H1 (cell line): ENCODE data around the gene SND1. TPM values are rescaled to one million over a fixed set of nuclear protein-coding genes. Genes with fewer than 3 reads are reported as not detected.

ENCODE experiments used
- CTCF ChIA-PET: fragments of 300-600 bp; sonication (Branson Sonifier 250); formaldehyde crosslinking; loops from one replicate; lab custom pipeline; 2021; ENCODE audit not compliant: partially characterized antibody; lab: Charles Lee
- POLR2A ChIA-PET: fragments of 300-600 bp; sonication (Branson Sonifier 250); formaldehyde crosslinking; loops from one replicate; lab custom pipeline; 2021; ENCODE audit warnings: inconsistent platforms; ENCODE audit not compliant: partially characterized antibody; lab: Charles Lee
- DNase-seq, 2 experiments: peaks; one replicate each; pipeline versions ENCODE4 v3.0.0 to v3.0.0-alpha.2; 2010 to 2022; ENCODE audit warnings: low spot score in 2 of 2, low read depth in 1 of 2, mixed read lengths in 1 of 2
- FAIRE-seq: peaks from 2 replicates; lab custom pipeline; 2011; peaks lifted over from hg19 to GRCh38; lab: Jason Lieb, UNC
- H2AFZ ChIP-seq: 2 replicates; pipeline ENCODE4 v1.8.1; 2012; ENCODE audit warnings: low read length, inconsistent platforms
- H2AK5ac ChIP-seq: 2 replicates; pipeline ENCODE4 v1.6.1; 2013; ENCODE audit warnings: low read depth, low read length
- H2BK120ac ChIP-seq: replicated peaks from 2 replicates; pipeline ENCODE3; 2013; ENCODE audit warnings: low read depth, low read length, inconsistent platforms
- H2BK12ac ChIP-seq: 2 replicates; pipeline ENCODE4 v1.6.1; 2013; ENCODE audit warnings: low read depth, low read length
- H2BK15ac ChIP-seq: 2 replicates; pipeline ENCODE4 v1.6.1; 2013; ENCODE audit warnings: low read length
- H2BK20ac ChIP-seq: 2 replicates; pipeline ENCODE4 v1.6.1; 2013; ENCODE audit warnings: low read length
- H2BK5ac ChIP-seq: 2 replicates; pipeline ENCODE4 v1.6.1; 2013; ENCODE audit warnings: low read depth, low read length
- H3K14ac ChIP-seq: 2 replicates; pipeline ENCODE4 v1.6.1; 2013; ENCODE audit warnings: inconsistent platforms; ENCODE audit not compliant: insufficient read length
- H3K18ac ChIP-seq: 2 replicates; pipeline ENCODE4 v1.6.1; 2013; ENCODE audit warnings: low read length; ENCODE audit errors: extremely low read depth
- H3K23ac ChIP-seq: 2 replicates; pipeline ENCODE4 v1.6.1; 2013; ENCODE audit warnings: inconsistent platforms; ENCODE audit not compliant: insufficient read length
- H3K23me2 ChIP-seq: 2 replicates; pipeline ENCODE4 v1.6.1; 2013; ENCODE audit warnings: low read depth, low read length
- H3K27ac ChIP-seq: 2 replicates; pipeline ENCODE4 v1.6.1; 2011; ENCODE audit warnings: low read depth, low read length, inconsistent platforms
- H3K27me3 ChIP-seq, 4 experiments: replicated peaks in 1 of 4; 1 replicate in 1 of 4; 2 replicates in 3 of 4; pipeline versions ENCODE4 v1.6.1 to v1.8.1; 2011 to 2013; ENCODE audit warnings: low read length in 3 of 4, mild to moderate bottlenecking in 3 of 4, inconsistent platforms in 2 of 4, mixed read lengths in 2 of 4, moderate library complexity in 1 of 4; ENCODE audit not compliant: control insufficient read depth in 3 of 4, insufficient read depth in 3 of 4; ENCODE audit errors: extremely low read depth in 1 of 4
- H3K36me3 ChIP-seq, 4 experiments: 2 replicates each; pipeline versions ENCODE4 v1.6.1 to v1.8.1; 2011 to 2013; ENCODE audit warnings: mild to moderate bottlenecking in 4 of 4, low read length in 3 of 4, moderate library complexity in 2 of 4, control low read depth in 1 of 4, inconsistent platforms in 1 of 4; ENCODE audit not compliant: insufficient read depth in 4 of 4, control insufficient read depth in 2 of 4
- H3K4ac ChIP-seq: replicated peaks from 2 replicates; pipeline ENCODE3; 2013; ENCODE audit warnings: low read length, low read depth, mixed read lengths, inconsistent platforms; ENCODE audit not compliant: insufficient read length
- H3K4me1 ChIP-seq, 4 experiments: replicated peaks in 1 of 4; 1 replicate in 1 of 4; 2 replicates in 3 of 4; pipeline versions ENCODE4 v1.6.1 to v1.8.1; 2011 to 2013; ENCODE audit warnings: low read length in 3 of 4, inconsistent platforms in 2 of 4, mixed read lengths in 1 of 4; ENCODE audit not compliant: insufficient read depth in 4 of 4, control insufficient read depth in 3 of 4
- H3K4me2 ChIP-seq, 2 experiments: 2 replicates each; pipeline versions ENCODE4 v1.6.1 to v1.8.1; 2011 to 2013; ENCODE audit warnings: low read depth in 2 of 2, low read length in 2 of 2, control low read depth in 1 of 2, inconsistent platforms in 1 of 2, mild to moderate bottlenecking in 1 of 2; ENCODE audit not compliant: insufficient read depth in 1 of 2
- H3K4me3 ChIP-seq, 4 experiments: fragments of 200-600, 300-600 bp in 1 of 4; sonication (generic), shearing (Covaris generic), sonication (Bioruptor Twin) in 1 of 4; 2 replicates each; pipeline versions ENCODE4 v1.5.1 to v1.8.1; 2011 to 2016; ENCODE audit warnings: low read length in 4 of 4, low read depth in 3 of 4, control low read depth in 2 of 4, inconsistent platforms in 2 of 4, mild to moderate bottlenecking in 2 of 4, mixed read lengths in 1 of 4, moderate library complexity in 1 of 4; ENCODE audit not compliant: insufficient read depth in 2 of 4; ENCODE audit errors: extremely low read depth in 1 of 4
- H3K56ac ChIP-seq: replicated peaks from 2 replicates; pipeline ENCODE3; 2013; ENCODE audit warnings: low read depth, mild to moderate bottlenecking, mixed read lengths, low read length, inconsistent platforms; ENCODE audit not compliant: insufficient read length
- H3K79me1 ChIP-seq: 2 replicates; pipeline ENCODE4 v1.6.1; 2013; ENCODE audit warnings: low read depth, low read length, control low read depth
- H3K79me2 ChIP-seq, 2 experiments: 2 replicates each; pipeline versions ENCODE4 v1.6.1 to v1.8.1; 2012 to 2013; ENCODE audit warnings: low read length in 2 of 2, mild to moderate bottlenecking in 2 of 2, inconsistent platforms in 1 of 2; ENCODE audit not compliant: insufficient read depth in 2 of 2, control insufficient read depth in 1 of 2
- H3K9ac ChIP-seq, 4 experiments: replicated peaks in 1 of 4; 1 replicate in 1 of 4; 2 replicates in 3 of 4; pipeline versions ENCODE4 v1.6.1 to v1.8.1; 2011 to 2013; ENCODE audit warnings: low read depth in 3 of 4, low read length in 3 of 4, control low read depth in 2 of 4, mild to moderate bottlenecking in 2 of 4, moderate library complexity in 2 of 4, inconsistent platforms in 1 of 4; ENCODE audit errors: extremely low read depth in 1 of 4
- H3K9me3 ChIP-seq, 2 experiments: 2 replicates each; pipeline versions ENCODE4 v1.6.1 to v1.8.1; 2012 to 2013; ENCODE audit warnings: mild to moderate bottlenecking in 2 of 2, moderate library complexity in 2 of 2, control low read depth in 1 of 2, inconsistent platforms in 1 of 2, low read depth in 1 of 2, low read length in 1 of 2, mixed read lengths in 1 of 2; ENCODE audit not compliant: insufficient read depth in 2 of 2
- H4K20me1 ChIP-seq, 2 experiments: replicated peaks in 1 of 2; 2 replicates each; pipeline versions ENCODE3 to v1.8.1; 2011 to 2013; ENCODE audit warnings: inconsistent platforms in 2 of 2, low read length in 2 of 2, mild to moderate bottlenecking in 1 of 2; ENCODE audit not compliant: insufficient read depth in 2 of 2, control insufficient read depth in 1 of 2
- H4K5ac ChIP-seq: 2 replicates; pipeline ENCODE4 v1.6.1; 2013; ENCODE audit warnings: low read length, low read depth, mixed read lengths, inconsistent platforms; ENCODE audit not compliant: insufficient read length
- H4K8ac ChIP-seq: 2 replicates; pipeline ENCODE4 v1.8.0; 2013; ENCODE audit warnings: mild to moderate bottlenecking, moderate library complexity, low read length, inconsistent platforms; ENCODE audit not compliant: insufficient read depth; ENCODE audit errors: extremely low read depth
- H4K91ac ChIP-seq: replicated peaks from 2 replicates; pipeline ENCODE3; 2013; ENCODE audit warnings: low read length, mixed read lengths, inconsistent platforms; ENCODE audit not compliant: insufficient read length
- BACH1 ChIP-seq: IDR thresholded peaks from 2 replicates; pipeline ENCODE4 v1.6.1; 2012; ENCODE audit warnings: low read length, improper control_type of control experiment
- FOSL1 ChIP-seq: IDR thresholded peaks from 2 replicates; pipeline ENCODE4 v1.6.1; 2011; ENCODE audit warnings: mild to moderate bottlenecking, low read depth, low read length, moderate library complexity; ENCODE audit not compliant: insufficient read depth
- HDAC6 ChIP-seq: IDR thresholded peaks from one replicate; pipeline ENCODE4 v1.7.1; 2012; ENCODE audit warnings: low read depth, mild to moderate bottlenecking, inconsistent platforms, low read length, moderate library complexity
- JUND ChIP-seq: IDR thresholded peaks from 2 replicates; pipeline ENCODE4 v1.6.1; 2011; ENCODE audit warnings: mild to moderate bottlenecking, improper control_type of control experiment, low read length
- KDM4A ChIP-seq: IDR thresholded peaks from one replicate; pipeline ENCODE4 v1.7.1; 2012; ENCODE audit warnings: low read depth, mild to moderate bottlenecking, moderate library complexity, low read length, inconsistent platforms; ENCODE audit not compliant: severe bottlenecking
- SAP30 ChIP-seq: fragments of 300-600 bp; sonication (generic); IDR thresholded peaks from 2 replicates; pipeline ENCODE4 v1.7.1; 2012; ENCODE audit warnings: low read length, moderate library complexity, mild to moderate bottlenecking, inconsistent platforms; ENCODE audit not compliant: insufficient read depth, insufficient replicate concordance
- SIN3A ChIP-seq, 2 experiments: IDR thresholded peaks in 1 of 2; conservative IDR thresholded peaks in 1 of 2; 2 replicates each; pipeline ENCODE4 v1.6.1; 2011 to 2012; ENCODE audit warnings: low read length in 2 of 2, improper control_type of control experiment in 1 of 2, low read depth in 1 of 2, mild to moderate bottlenecking in 1 of 2
- YY1 ChIP-seq: IDR thresholded peaks from 2 replicates; pipeline ENCODE4 v1.6.1; 2011; ENCODE audit warnings: low read depth, mild to moderate bottlenecking, low read length
- WGBS, 2 experiments: shearing (Covaris generic) in 1 of 2; methylation state at CpG; one replicate each; pipeline versions ENCODE4 v1.1.6 to v1.1.7; 2013 to 2015; ENCODE audit warnings: low lambda C conversion rate in 2 of 2, mixed read lengths in 2 of 2, inconsistent platforms in 1 of 2, low coverage in 1 of 2, missing lambda C conversion rate in 1 of 2; ENCODE audit not compliant: insufficient replicate concordance in 2 of 2, insufficient coverage in 1 of 2, insufficient read length in 1 of 2; ENCODE audit errors: extremely low coverage in 1 of 2, missing lambda C conversion rate in 1 of 2; 5-methylcytosine and 5-hydroxymethylcytosine counted together
- polyA plus RNA-seq, 7 experiments: library from polyadenylated mRNA; depleted of rRNA in 3 of 7; stranded (reverse) in 5 of 7; unstranded in 2 of 7; fragments of >200 nt in 5 of 7; fragments of 200-250 nt in 2 of 7; gene quantifications; 1 replicate in 5 of 7; 2 replicates in 1 of 7; 4 replicates in 1 of 7; pipeline versions ENCODE4 v1.2.1 to v1.2.3, GENCODE V29; 2011 to 2013; ENCODE audit warnings: missing spikeins in 2 of 7, mixed read lengths in 2 of 7
- total RNA-seq: library from RNA; stranded (reverse); fragmentation: NEBNext Ultra II Directional; extraction: Animal tissue kit (Norgen Biotek cat#: 25700); gene quantifications from 2 replicates; pipeline ENCODE4 v1.2.1, GENCODE V29; 2021
- TF ChIP-seq, protein P1 (sequence below): IDR thresholded peaks from 2 replicates; pipeline ENCODE4 v1.6.1; 2012; ENCODE audit warnings: inconsistent platforms
- TF ChIP-seq, protein P2 (sequence below): IDR thresholded peaks from 2 replicates; pipeline ENCODE4 v1.6.1; 2012; ENCODE audit warnings: low read length, inconsistent platforms

SND1 gene
- total and polyA plus RNA-seq, 2 of the 8 experiments (the other 6 are each of a cell fraction or from before 2014, with no cell fraction given), result 122 to 290 TPM

DNA sequence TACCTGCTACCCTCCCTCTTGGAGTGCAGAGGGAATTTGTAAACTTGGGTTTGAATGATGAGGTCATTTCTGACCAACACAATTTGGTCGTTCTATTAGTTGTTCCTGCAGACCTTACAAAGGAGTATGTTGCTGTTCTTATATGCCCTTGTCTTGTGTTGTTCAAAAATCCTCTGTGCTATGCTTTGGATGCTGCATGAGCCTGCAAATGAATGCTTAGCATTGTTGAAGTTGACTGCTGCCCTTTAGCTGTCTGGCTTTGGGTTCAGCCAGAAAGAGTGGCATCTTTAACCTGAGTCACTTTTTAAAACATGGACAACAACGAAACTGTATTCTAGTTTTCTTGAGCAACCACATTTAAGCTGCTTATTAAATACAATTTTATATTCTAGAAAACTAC is 80.3 kb downstream of the SND1 start:
- Histone ChIP-seq H3K79me1 (peaks cover 6% of the 10 kb centered on the region), H3K18ac (no peak overlapping the region), H3K14ac (no peak overlapping the region), H2AFZ (no peak overlapping the region), H3K56ac (no peak overlapping the region), H3K27me3 (no peaks in the 10 kb centered on the region), H3K4me2 (no peak overlapping the region), H2BK120ac (no peak overlapping the region), H3K27ac (no peak overlapping the region), H4K5ac (no peak overlapping the region), H3K23me2 (no peaks in the 10 kb centered on the region), H2AK5ac (no peak overlapping the region), H3K4me1 (peaks cover 1 to 12% (median 10%) of the 10 kb centered on the region in 4 experiments), H4K8ac (no peak overlapping the region), H3K4ac (no peak overlapping the region), H2BK20ac (no peak overlapping the region), H3K9ac (no peak overlapping the region), H3K23ac (no peak overlapping the region), H4K20me1 (peaks cover 11 to 24% of the 10 kb centered on the region in 2 experiments), H4K91ac (no peak overlapping the region), H3K9me3 (no peaks in the 10 kb centered on the region), H3K79me2 (peaks cover 3 to 74% of the 10 kb centered on the region in 2 experiments), H3K36me3 (peaks cover 2 to 20% (median 13%) of the 10 kb centered on the region in 4 experiments; a peak in 6 of 8 replicates), H2BK12ac (no peak overlapping the region), H2BK15ac (no peak overlapping the region), H2BK5ac (no peak overlapping the region), H3K4me3 (no peak overlapping the region)
- DNase-seq (no peak), FAIRE-seq (no peak)
- CTCF ChIA-PET, result interaction anchor here (0.7 to 5.9 kb wide), 3 partner anchors 24 to 128 kb away, joined by 3 to 30 read pairs (median 24); no protein-coding TSS in a partner anchor
- POLR2A ChIA-PET, result no interaction called here
- 79% methylated on average over 2 of the region's 2 CpGs; no CpG with 5 or more reads in 1 of the 2 experiments for WGBS, 2 experiments
- TF ChIP-seq, protein P1, sequence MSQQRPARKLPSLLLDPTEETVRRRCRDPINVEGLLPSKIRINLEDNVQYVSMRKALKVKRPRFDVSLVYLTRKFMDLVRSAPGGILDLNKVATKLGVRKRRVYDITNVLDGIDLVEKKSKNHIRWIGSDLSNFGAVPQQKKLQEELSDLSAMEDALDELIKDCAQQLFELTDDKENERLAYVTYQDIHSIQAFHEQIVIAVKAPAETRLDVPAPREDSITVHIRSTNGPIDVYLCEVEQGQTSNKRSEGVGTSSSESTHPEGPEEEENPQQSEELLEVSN, result no peak
- TF ChIP-seq YY1 (no peak), JUND (no peak), SAP30 (no peak), FOSL1 (no peak), BACH1 (no peak), SIN3A (conservative IDR thresholded peaks at IDR 0.05 in 1 of 2, IDR thresholded peaks at IDR 0.05 in 1 of 2; ENCODE audit: low read depth in 1 of 2, low read length in 2 of 2) (no peak), KDM4A (no peak), HDAC6 (no peak)
- TF ChIP-seq, protein P2, sequence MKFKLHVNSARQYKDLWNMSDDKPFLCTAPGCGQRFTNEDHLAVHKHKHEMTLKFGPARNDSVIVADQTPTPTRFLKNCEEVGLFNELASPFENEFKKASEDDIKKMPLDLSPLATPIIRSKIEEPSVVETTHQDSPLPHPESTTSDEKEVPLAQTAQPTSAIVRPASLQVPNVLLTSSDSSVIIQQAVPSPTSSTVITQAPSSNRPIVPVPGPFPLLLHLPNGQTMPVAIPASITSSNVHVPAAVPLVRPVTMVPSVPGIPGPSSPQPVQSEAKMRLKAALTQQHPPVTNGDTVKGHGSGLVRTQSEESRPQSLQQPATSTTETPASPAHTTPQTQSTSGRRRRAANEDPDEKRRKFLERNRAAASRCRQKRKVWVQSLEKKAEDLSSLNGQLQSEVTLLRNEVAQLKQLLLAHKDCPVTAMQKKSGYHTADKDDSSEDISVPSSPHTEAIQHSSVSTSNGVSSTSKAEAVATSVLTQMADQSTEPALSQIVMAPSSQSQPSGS, result no peak
